Measurements from ENCODE around the gene SPDYE2B. TPM values are rescaled to one million over a fixed set of nuclear protein-coding genes. Genes with fewer than 3 reads are reported as not detected.

SPDYE2B gene
- not detected in 2 replicates for total RNA-seq

GRCh38 chr7:102649924-102650323 is at the start of gene SPDYE2B:
Gene SPDYE2B, plus strand, starts transcription at chr7:102650319. Its CDS starts 2,030 bp downstream, at chr7:102652349.

GRCh38 chr7:102616507-102617125 is 33.5 kb upstream of the SPDYE2B start, which contains the start of gene RASA4:
Gene RASA4, minus strand, starts transcription at chr7:102616756. Its CDS starts 67 bp downstream, at chr7:102616689.

GRCh38 chr7:102642691-102643090 is 7.4 kb upstream of the SPDYE2B start, which contains the start of gene UPK3BL1:
Gene UPK3BL1, minus strand, starts transcription at chr7:102642791. Its CDS starts 50 bp downstream, at chr7:102642741.

GRCh38 chr7:102671166-102671955 is 21.2 kb downstream of the SPDYE2B start, which contains the start of gene POLR2J2:
Gene POLR2J2, minus strand, starts transcription at chr7:102671663. Its CDS starts 62 bp downstream, at chr7:102671601.

Other genes with a start within 250 kb of the SPDYE2B start
- gene ORAI2, start 216.7 kb upstream of the SPDYE2B start, total RNA-seq: 28.3 and 34.1 TPM in 2 replicates
- gene ALKBH4, start 185.5 kb upstream of the SPDYE2B start, total RNA-seq: 22.4 and 28.2 TPM in 2 replicates
- 5.6 and 7.5 TPM in 2 replicates for gene LRWD1, start 185.3 kb upstream of the SPDYE2B start, total RNA-seq
- 24.0 and 47.8 TPM in 2 replicates for gene POLR2J, start 171.4 kb upstream of the SPDYE2B start, total RNA-seq
- 1.8 and 10.6 TPM in 2 replicates for gene RASA4B, start 132.5 kb upstream of the SPDYE2B start, total RNA-seq
- 0.09 and 0.35 TPM in 2 replicates for gene UPK3BL2, start 106.6 kb upstream of the SPDYE2B start, total RNA-seq
- gene SPDYE2, start 99.1 kb upstream of the SPDYE2B start, total RNA-seq: not detected in 2 replicates
- gene POLR2J3, start 77.7 kb upstream of the SPDYE2B start, total RNA-seq: 4.1 and 13.4 TPM in 2 replicates
- gene RASA4, start 33.6 kb upstream of the SPDYE2B start, total RNA-seq: 6.0 and 9.3 TPM in 2 replicates
- 20.4 and 22.5 TPM in 2 replicates for gene UPK3BL1, start 7.5 kb upstream of the SPDYE2B start, total RNA-seq
- 0.23 TPM in 1 of 2 replicates, not detected in the other for gene POLR2J2, start 21.3 kb downstream of the SPDYE2B start, total RNA-seq
- gene FAM185A, start 98.7 kb downstream of the SPDYE2B start, total RNA-seq: 2.3 and 4.0 TPM in 2 replicates

Measured in pericardium fibroblast (primary cell).